GM19025 (cell line): Measurements from ENCODE around the gene GRID1.

ENCODE experiments used
- ATAC-seq: cut with Tn5 transposase; IDR thresholded peaks from one replicate; pipeline ENCODE4 v1.9.1; 2021; ENCODE audit warnings: mild to moderate bottlenecking, low read depth, moderate library complexity; ENCODE audit not compliant: unreplicated experiment

GRID1 gene

GRCh38 chr10:86060386-86061277, 306.0 kb downstream of the GRID1 start:
- no peak for ATAC-seq

DNA sequence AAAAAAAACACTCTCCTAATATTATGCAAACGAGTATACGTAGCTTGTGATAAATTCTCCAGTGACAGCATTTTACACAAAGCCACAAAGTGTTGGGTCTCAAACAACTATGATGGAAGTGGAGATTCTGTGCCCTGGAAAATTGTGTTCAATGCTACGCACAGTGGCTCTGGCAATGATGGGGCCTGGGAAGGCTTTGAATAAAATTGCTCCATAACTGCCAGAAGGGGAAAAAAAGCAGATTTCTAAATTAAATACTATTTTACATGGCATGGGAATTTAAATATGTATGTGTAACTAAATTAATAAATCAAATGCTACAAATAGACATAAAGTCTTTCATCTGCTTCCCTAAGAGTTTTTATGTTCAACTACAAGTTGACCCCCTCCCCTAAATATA, 306.7 kb downstream of the GRID1 start:
- no peak for ATAC-seq

- ATAC-seq, result no peak
Observed at GRCh38 chr10:86058964-86059363, 307.6 kb downstream of the GRID1 start.

- no peak for ATAC-seq
Observed at GRCh38 chr10:86057708-86058107, 308.9 kb downstream of the GRID1 start.

GRCh38 chr10:86056672-86057071, 309.9 kb downstream of the GRID1 start:
- no peak for ATAC-seq

GRCh38 chr10:86055928-86056327, 310.7 kb downstream of the GRID1 start:
- ATAC-seq, result no peak

DNA sequence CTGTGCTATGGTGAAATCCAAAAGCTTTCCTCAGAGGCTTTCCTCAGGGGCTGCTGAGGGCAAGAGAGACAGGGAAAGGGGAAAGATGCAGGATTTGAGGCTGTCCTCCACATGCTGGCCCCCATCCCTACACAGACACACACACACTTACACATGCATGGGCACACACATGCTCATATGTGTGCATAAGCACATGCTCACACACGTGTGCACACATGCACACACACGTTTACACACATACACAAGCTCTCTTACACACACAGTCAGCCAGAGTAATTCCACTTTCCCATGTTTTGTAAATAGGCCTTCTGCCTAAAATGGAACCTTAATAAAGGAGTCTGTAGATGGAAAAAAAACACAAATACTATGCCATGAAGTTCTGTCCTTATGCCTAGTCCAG, 312.9 kb downstream of the GRID1 start:
- no peak for ATAC-seq

DNA sequence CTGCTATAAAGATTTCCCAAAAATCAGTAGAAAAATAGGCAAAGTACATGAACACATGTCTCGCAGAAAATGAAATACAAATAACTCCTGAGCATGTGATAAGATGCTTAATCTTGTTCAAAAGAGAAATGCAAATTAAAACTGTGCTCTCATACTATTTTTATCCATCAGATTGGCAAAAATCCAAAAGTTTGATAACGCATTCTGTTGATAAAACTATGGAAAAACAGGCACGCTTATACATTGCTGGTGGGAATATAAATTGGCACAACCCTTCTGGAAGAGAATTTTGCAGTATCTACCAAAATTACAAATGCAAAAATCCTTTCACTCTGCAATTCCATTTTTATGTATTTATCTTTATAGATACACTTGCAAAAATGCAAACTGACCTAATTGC, 315.0 kb downstream of the GRID1 start:
- no peak for ATAC-seq

- ATAC-seq, result no peak
Observed at GRCh38 chr10:86049442-86049841, 317.2 kb downstream of the GRID1 start.

- no peak for ATAC-seq
Observed at GRCh38 chr10:86048973-86049372, 317.6 kb downstream of the GRID1 start.

DNA sequence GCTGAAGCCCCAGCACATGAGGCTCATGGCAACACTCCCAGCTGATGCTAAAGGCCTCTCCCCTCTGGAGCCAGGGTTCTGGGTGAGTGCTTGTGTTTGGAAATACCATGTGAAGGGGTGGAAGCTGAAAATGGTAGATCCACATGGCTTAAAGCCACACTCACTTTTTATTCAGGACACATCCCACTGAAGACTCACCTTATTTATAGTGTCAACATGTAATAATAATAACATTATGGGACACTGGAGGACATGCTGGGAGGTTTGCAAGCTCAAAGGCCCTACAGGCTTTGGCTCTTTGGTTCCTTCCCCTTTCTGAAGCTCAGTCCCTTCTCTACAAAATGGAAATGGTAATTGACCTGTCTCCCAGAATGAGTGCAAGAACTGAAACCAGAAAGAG, 318.0 kb downstream of the GRID1 start:
- ATAC-seq, result no peak

- no peak for ATAC-seq
Observed at GRCh38 chr10:86047588-86047987, 319.0 kb downstream of the GRID1 start.

GRCh38 chr10:86046845-86047460, 319.6 kb downstream of the GRID1 start:
- no peak for ATAC-seq

DNA sequence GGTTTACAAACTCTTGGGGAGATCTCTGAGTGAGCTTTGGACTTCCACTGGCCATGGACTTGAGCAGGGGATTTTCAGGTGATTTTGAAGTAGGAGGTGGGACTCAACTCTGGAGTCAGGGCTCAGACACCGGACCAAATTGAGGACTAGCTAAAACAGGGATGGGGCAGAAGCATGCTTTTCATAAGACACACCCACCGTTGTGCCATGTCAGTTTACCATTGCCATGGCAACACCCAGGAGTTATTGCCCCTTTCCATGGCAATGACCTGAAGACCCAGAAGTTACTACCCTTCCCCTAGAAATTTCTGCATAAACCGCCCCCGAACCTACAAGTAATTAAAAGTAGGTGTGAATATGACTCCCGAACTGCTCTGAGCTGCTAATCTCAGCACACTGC, 320.7 kb downstream of the GRID1 start:
- ATAC-seq, result no peak

GRCh38 chr10:86044029-86044428, 322.6 kb downstream of the GRID1 start:
- no peak for ATAC-seq

DNA sequence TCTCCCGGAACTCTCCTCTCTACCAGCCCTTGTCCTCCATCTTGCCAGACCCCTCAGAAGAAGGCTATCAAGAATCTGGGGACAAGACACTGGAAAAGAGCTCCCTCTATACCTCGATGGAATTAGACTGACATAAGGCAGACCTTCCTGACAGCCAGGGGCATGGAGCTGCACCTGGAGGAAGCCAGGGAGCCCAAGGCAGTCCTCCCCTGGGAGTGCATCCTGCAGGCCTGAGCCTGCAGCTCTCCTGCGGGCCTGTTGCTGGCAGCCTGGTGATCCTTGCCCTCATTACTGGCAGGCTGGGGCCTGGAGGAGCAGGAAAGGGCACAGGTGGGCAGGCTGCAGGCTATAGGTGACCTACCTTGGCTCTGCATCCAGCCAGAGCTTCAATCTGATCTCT, 323.4 kb downstream of the GRID1 start:
- no peak for ATAC-seq

DNA sequence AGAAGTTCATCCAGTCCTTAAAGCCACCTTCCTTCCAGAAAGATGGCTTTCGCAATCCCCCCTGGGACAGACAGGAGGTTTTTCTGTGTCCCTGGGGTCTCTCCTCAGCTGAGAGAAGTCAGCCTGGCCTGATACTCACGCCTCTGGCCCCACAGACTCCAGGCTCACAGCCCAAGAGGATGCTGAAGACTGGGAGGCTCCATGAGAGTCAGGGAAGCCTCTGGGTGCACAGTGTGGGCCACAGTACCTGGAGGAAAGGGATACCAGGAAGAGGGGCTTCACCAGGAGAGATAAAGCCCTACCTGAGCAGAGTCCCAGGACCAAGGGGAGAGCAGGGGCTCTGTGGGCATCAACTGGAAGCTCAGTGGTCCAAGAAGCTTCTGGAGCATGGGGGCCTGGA, 324.4 kb downstream of the GRID1 start:
- ATAC-seq, result no peak

- ATAC-seq, result no peak
Observed at GRCh38 chr10:86041116-86041515, 325.5 kb downstream of the GRID1 start.

DNA sequence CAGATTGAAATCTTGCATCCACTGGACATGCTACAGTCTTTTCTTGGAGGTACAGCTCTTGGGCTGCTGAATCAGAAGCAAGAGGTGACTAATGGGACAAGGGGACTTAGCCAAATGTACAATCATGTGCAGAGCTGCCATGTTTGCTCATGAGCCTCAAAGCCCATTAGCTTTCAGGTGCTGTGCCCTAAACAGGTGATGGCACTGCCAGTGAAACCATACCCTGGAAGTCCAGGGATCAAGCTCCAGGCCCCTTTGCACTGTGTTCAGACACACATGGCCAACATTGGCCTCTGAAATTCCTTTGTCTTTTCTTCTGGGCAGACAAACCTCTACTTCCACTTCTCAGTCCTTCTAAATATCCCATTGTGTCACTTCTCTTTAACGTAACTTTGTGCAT, 328.2 kb downstream of the GRID1 start:
- ATAC-seq, result no peak

DNA sequence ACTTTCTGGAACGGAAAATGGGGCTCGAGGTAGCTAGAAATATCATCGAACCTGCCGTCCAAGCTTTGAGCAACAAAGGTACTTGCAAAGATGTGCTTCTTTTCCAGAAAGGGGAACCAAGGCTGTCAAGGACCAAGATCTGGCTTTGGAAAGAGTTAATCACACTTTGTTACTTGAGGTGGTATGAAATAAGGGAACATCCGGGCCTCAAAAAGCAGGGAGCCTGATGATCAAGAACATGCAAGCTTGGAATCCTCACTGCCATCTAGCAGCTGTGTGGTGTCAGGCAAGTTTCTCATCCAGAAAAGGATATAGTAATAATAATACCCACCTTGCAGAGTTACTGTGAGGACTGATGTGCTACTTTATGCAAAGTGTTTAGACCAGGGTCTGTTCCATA, 329.5 kb downstream of the GRID1 start:
- ATAC-seq, result no peak

DNA sequence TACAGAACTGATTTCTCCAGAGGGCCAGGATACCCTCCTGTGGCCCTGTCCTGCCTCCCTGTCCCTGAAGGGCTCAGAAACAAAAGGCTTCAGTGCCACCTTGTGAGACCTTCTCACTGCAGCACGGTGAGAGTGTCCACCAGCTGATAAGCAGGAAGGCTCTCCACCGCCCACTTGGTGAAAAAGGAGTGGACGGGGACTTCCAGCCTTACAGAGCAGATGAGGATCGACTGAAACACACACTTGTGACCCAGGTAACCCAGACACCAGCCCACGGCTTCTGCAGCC, 330.1 kb downstream of the GRID1 start:
- ATAC-seq, result no peak

- no peak for ATAC-seq
Observed at GRCh38 chr10:86035791-86036543, 330.6 kb downstream of the GRID1 start.
